HepG2 (cell line): ENCODE results near the gene HDGF. TPM values are rescaled to one million over a fixed set of nuclear protein-coding genes. Genes with fewer than 3 reads are reported as not detected.

Experiments
- CHD4 ChIP-seq: fragments of 200-600 bp; sonication (generic); IDR thresholded peaks from 2 replicates; pipeline ENCODE4 v1.7.0; 2017; ENCODE audit warnings: mild to moderate bottlenecking, low read length, borderline replicate concordance
- FOSL2 ChIP-seq: sonication (generic); formaldehyde crosslinking; IDR thresholded peaks from 2 replicates; pipeline ENCODE4 v1.4.0; 2020; ENCODE audit warnings: missing genetic modification reagents
- HNRNPL ChIP-seq: fragments of 200-400 bp; formaldehyde crosslinking; IDR thresholded peaks from 2 replicates; pipeline ENCODE4 v1.6.1; 2017; ENCODE audit warnings: mild to moderate bottlenecking, low read depth, low read length
- KAT2B ChIP-seq: fragments of 150-350 bp; IDR thresholded peaks from 2 replicates; pipeline ENCODE4 v1.6.1; 2014; ENCODE audit warnings: low read depth, low read length, borderline replicate concordance
- KAT7 ChIP-seq: IDR thresholded peaks from 2 replicates; pipeline ENCODE4 v1.6.1; 2018; ENCODE audit warnings: borderline replicate concordance, missing compliant biosample characterization
- NBN ChIP-seq: fragments of 450-650 bp; conservative IDR thresholded peaks from 2 replicates; pipeline ENCODE4 v1.6.1; 2017
- NFATC3 ChIP-seq: sonication (generic); formaldehyde crosslinking; IDR thresholded peaks from 2 replicates; pipeline ENCODE4 v1.5.1; 2020; ENCODE audit warnings: mild to moderate bottlenecking, missing genetic modification reagents
- PATZ1 ChIP-seq: sonication (generic); formaldehyde crosslinking; IDR thresholded peaks from 2 replicates; pipeline ENCODE4 v1.4.0; 2020; ENCODE audit warnings: missing genetic modification reagents
- POLR2G ChIP-seq: fragments of 200-400 bp; formaldehyde crosslinking; IDR thresholded peaks from 2 replicates; pipeline ENCODE4 v1.6.1; 2018; ENCODE audit warnings: mild to moderate bottlenecking, low read depth, low read length, moderate library complexity
- SOX6 ChIP-seq, 2 experiments: fragments of 450-650 bp in 1 of 2; sonication (generic) in 1 of 2; formaldehyde crosslinking in 1 of 2; IDR thresholded peaks; 2 replicates each; pipeline versions ENCODE4 v1.4.0 to v1.6.1; 2017 to 2020; ENCODE audit warnings: antibody characterized with exemption in 1 of 2, mild to moderate bottlenecking in 1 of 2, missing genetic modification reagents in 1 of 2
- U2AF1 ChIP-seq: fragments of 200-400 bp; formaldehyde crosslinking; optimal IDR thresholded peaks from 2 replicates; pipeline ENCODE3; 2017; ENCODE audit warnings: mild to moderate bottlenecking, low read depth, low read length
- ZBTB7A ChIP-seq: sonication (generic); formaldehyde crosslinking; IDR thresholded peaks from 2 replicates; pipeline ENCODE4 v1.8.0; 2022; ENCODE audit warnings: mild to moderate bottlenecking, missing genetic modification reagents
- ZFP82 ChIP-seq: sonication (generic); formaldehyde crosslinking; IDR thresholded peaks from 2 replicates; pipeline ENCODE4 v1.5.1; 2020; ENCODE audit warnings: mild to moderate bottlenecking, missing genetic modification reagents, borderline replicate concordance
- ZNF143 ChIP-seq: sonication (generic); formaldehyde crosslinking; IDR thresholded peaks from 2 replicates; pipeline ENCODE4 v1.4.0; 2020; ENCODE audit warnings: missing genetic modification reagents
- ZNF354B ChIP-seq: sonication (generic); formaldehyde crosslinking; IDR thresholded peaks from 2 replicates; pipeline ENCODE4 v1.8.0; 2022; ENCODE audit warnings: mild to moderate bottlenecking, missing genetic modification reagents
- ZNF550 ChIP-seq: sonication (generic); formaldehyde crosslinking; IDR thresholded peaks from 2 replicates; pipeline ENCODE4 v1.4.0; 2020; ENCODE audit warnings: mild to moderate bottlenecking, missing genetic modification reagents, borderline replicate concordance
- polyA plus RNA-seq, 8 experiments: library from polyadenylated mRNA; depleted of rRNA in 3 of 8; stranded (reverse) in 7 of 8; unstranded in 1 of 8; fragments of >200 nt; fragmentation: Illumina TruSeq in 4 of 8; extraction: Trizol in 4 of 8; gene quantifications; 2 replicates each; pipeline versions ENCODE4 v1.2.1 to v1.2.3, GENCODE V29; 2011 to 2016; ENCODE audit warnings: low read depth in 4 of 8, missing spikeins in 1 of 8, mixed read lengths in 1 of 8; ENCODE audit not compliant: insufficient read depth in 1 of 8
- total RNA-seq, 5 experiments: library from RNA; depleted of rRNA; stranded (reverse); fragments of >200 nt; fragmentation: Illumina TruSeq; extraction: Trizol; gene quantifications; 2 replicates each; pipeline ENCODE4 v1.2.3, GENCODE V29; 2016; ENCODE audit warnings: low read depth in 1 of 5
- TF ChIP-seq, protein P1 (sequence below): sonication (generic); formaldehyde crosslinking; IDR thresholded peaks from 2 replicates; pipeline ENCODE4 v1.9.0; 2021; ENCODE audit warnings: missing genetic modification reagents, mild to moderate bottlenecking, borderline replicate concordance
- TF ChIP-seq, protein P2 (sequence below): sonication (generic); formaldehyde crosslinking; IDR thresholded peaks from 2 replicates; pipeline ENCODE4 v1.5.0; 2020; ENCODE audit warnings: missing genetic modification reagents
- TF ChIP-seq, protein P3 (sequence below): sonication (generic); formaldehyde crosslinking; IDR thresholded peaks from 2 replicates; pipeline ENCODE4 v1.4.0; 2020; ENCODE audit warnings: missing genetic modification reagents
- TF ChIP-seq, protein P4 (sequence below): sonication (generic); formaldehyde crosslinking; IDR thresholded peaks from 2 replicates; pipeline ENCODE4 v1.4.0; 2020; ENCODE audit warnings: missing genetic modification reagents, borderline replicate concordance

Gene HDGF
- total and polyA plus RNA-seq, 2 of the 13 experiments (the other 11 are each of a cell fraction or from before 2014, with no cell fraction given): 156 to 196 TPM

DNA sequence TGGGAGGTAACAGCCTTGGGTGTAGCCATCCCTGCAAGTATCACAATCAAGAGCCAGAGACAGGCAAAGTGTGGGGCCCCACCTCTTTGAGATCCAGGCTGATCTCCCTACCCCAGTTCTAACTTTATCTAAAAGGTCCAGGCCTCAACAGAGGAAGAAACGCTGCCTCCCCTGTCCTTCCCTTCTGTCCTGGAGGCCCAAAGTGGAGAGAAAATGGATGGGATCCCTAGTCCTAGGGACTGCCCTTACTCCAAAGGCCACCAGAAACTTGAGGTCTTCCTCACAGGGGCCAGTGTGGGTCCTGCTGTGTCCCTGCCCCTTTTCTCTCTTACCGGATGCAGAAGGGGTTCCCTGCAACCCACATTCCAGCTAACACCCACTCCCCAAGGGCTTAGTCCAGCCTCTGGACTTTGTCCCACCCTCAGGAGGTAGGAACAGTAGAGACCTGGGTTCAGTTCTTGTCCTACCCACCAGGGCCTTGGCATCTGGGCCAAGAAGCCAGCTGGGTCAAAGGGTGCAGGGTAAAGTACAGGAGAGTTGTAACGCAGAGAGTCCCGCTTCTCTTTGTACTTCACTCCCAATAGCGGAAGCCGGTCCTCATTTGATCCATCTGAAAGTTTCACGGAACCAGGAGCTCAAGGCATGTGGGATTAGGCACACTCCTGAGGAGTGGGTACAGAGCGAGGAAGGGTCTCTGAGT is 1.9 kb downstream of the HDGF start (continued):
- peak; percentile 53; the same call in 1 of the 2 replicates for TF ChIP-seq PATZ1 (CRISPR knock-in tag)
- 0 out of 2 replicates have a peak, but pooled peaks have one; percentile 43 for TF ChIP-seq ZNF143 (CRISPR knock-in tag)
- no peak for TF ChIP-seq ZNF550 (CRISPR knock-in tag)
- TF ChIP-seq KAT2B: no peak
- TF ChIP-seq NBN: no peak
- no peak for TF ChIP-seq CHD4
- TF ChIP-seq, protein P1, sequence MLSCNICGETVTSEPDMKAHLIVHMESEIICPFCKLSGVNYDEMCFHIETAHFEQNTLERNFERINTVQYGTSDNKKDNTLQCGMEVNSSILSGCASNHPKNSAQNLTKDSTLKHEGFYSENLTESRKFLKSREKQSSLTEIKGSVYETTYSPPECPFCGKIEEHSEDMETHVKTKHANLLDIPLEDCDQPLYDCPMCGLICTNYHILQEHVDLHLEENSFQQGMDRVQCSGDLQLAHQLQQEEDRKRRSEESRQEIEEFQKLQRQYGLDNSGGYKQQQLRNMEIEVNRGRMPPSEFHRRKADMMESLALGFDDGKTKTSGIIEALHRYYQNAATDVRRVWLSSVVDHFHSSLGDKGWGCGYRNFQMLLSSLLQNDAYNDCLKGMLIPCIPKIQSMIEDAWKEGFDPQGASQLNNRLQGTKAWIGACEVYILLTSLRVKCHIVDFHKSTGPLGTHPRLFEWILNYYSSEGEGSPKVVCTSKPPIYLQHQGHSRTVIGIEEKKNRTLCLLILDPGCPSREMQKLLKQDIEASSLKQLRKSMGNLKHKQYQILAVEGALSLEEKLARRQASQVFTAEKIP (CRISPR knock-in tag): no peak
- no peak for TF ChIP-seq ZNF354B (CRISPR knock-in tag)
- TF ChIP-seq, protein P2, sequence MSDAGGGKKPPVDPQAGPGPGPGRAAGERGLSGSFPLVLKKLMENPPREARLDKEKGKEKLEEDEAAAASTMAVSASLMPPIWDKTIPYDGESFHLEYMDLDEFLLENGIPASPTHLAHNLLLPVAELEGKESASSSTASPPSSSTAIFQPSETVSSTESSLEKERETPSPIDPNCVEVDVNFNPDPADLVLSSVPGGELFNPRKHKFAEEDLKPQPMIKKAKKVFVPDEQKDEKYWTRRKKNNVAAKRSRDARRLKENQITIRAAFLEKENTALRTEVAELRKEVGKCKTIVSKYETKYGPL (CRISPR knock-in tag): 0 out of 2 replicates have a peak, but pooled peaks have one; percentile 52
- TF ChIP-seq NFATC3 (CRISPR knock-in tag): no peak
- no peak for TF ChIP-seq KAT7
- TF ChIP-seq FOSL2 (CRISPR knock-in tag): 0 out of 2 replicates have a peak, but pooled peaks have one; percentile 14
- TF ChIP-seq ZFP82 (CRISPR knock-in tag): no peak
- TF ChIP-seq HNRNPL: 0 out of 2 replicates have a peak, but pooled peaks have one; percentile 62
- no peak for TF ChIP-seq U2AF1
- TF ChIP-seq, protein P3, sequence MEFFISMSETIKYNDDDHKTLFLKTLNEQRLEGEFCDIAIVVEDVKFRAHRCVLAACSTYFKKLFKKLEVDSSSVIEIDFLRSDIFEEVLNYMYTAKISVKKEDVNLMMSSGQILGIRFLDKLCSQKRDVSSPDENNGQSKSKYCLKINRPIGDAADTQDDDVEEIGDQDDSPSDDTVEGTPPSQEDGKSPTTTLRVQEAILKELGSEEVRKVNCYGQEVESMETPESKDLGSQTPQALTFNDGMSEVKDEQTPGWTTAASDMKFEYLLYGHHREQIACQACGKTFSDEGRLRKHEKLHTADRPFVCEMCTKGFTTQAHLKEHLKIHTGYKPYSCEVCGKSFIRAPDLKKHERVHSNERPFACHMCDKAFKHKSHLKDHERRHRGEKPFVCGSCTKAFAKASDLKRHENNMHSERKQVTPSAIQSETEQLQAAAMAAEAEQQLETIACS (CRISPR knock-in tag): peak; percentile 30; the same call in 1 of the 2 replicates
- peak; percentile 67 for TF ChIP-seq POLR2G
- no peak for TF ChIP-seq SOX6 (IDR thresholded peaks at IDR 0.05)
- TF ChIP-seq SOX6 (CRISPR knock-in tag; IDR thresholded peaks at IDR 0.05): no peak
- TF ChIP-seq, protein P4, sequence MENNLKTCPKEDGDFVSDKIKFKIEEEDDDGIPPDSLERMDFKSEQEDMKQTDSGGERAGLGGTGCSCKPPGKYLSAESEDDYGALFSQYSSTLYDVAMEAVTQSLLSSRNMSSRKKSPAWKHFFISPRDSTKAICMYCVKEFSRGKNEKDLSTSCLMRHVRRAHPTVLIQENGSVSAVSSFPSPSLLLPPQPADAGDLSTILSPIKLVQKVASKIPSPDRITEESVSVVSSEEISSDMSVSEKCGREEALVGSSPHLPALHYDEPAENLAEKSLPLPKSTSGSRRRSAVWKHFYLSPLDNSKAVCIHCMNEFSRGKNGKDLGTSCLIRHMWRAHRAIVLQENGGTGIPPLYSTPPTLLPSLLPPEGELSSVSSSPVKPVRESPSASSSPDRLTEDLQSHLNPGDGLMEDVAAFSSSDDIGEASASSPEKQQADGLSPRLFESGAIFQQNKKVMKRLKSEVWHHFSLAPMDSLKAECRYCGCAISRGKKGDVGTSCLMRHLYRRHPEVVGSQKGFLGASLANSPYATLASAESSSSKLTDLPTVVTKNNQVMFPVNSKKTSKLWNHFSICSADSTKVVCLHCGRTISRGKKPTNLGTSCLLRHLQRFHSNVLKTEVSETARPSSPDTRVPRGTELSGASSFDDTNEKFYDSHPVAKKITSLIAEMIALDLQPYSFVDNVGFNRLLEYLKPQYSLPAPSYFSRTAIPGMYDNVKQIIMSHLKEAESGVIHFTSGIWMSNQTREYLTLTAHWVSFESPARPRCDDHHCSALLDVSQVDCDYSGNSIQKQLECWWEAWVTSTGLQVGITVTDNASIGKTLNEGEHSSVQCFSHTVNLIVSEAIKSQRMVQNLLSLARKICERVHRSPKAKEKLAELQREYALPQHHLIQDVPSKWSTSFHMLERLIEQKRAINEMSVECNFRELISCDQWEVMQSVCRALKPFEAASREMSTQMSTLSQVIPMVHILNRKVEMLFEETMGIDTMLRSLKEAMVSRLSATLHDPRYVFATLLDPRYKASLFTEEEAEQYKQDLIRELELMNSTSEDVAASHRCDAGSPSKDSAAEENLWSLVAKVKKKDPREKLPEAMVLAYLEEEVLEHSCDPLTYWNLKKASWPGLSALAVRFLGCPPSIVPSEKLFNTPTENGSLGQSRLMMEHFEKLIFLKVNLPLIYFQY (CRISPR knock-in tag): peak; percentile 80
- TF ChIP-seq ZBTB7A (CRISPR knock-in tag): peak; percentile 84; the same call in 1 of the 2 replicates
